Epidermal melanocyte (primary cell): ENCODE measurements around the gene MAIP1.

Experiments
- DNase-seq: peaks from one replicate; pipeline ENCODE4 v3.0.0; 2011; ENCODE audit warnings: low spot score; ENCODE audit not compliant: insufficient read length

MAIP1 gene

GRCh38 chr2:199988151-199988550 is 32.8 kb downstream of the MAIP1 start:
- DNase-seq, result no peak

- no peak for DNase-seq
Observed at GRCh38 chr2:199989822-199990221, 34.4 kb downstream of the MAIP1 start.

DNA sequence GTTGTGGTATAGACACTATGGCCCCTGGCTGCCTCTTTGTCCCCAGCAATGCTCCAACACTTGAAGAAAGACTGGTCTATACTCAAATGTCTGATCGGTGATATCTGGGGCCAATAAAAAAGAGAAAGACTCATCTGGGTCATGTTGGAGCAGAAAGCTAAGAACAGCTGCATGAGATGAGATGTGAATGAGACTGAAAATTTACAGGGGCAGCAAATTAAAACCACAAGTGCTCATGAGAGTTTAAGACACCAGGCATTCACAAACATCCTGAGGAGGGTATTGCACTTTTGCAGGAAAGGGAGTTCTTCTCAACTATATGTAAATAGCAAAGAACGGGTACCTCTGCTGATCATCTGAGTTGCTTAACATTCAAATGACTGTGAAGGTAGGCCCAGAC is 36.3 kb downstream of the MAIP1 start:
- no peak for DNase-seq

GRCh38 chr2:199992296-199992695 is 36.9 kb downstream of the MAIP1 start:
- DNase-seq, result no peak

DNA sequence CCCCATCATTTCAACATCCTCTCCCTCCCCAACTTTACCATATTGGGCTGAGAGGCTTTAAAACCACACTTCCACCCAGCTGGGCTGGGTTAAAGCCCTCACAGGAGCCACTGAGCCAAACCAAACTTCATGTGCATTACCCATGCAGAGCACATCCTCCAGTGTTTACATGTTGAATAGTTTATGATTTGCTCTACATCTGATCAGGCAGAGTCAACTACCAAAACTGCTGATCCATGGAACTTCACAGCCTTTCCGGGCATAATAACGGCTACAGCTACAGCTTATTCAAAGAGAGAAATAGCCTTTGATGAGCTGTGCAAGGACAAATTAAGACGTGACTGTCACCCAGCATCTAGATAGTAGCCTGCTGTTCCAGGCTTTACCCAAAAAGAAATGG is 39.0 kb downstream of the MAIP1 start:
- no peak for DNase-seq

GRCh38 chr2:199994896-199995295 is 39.5 kb downstream of the MAIP1 start:
- no peak for DNase-seq

- no peak for DNase-seq
Observed at GRCh38 chr2:199997296-199997695, 41.9 kb downstream of the MAIP1 start.

- DNase-seq, result no peak
Observed at GRCh38 chr2:199999166-199999565, 43.8 kb downstream of the MAIP1 start.

- peak; percentile 20 for DNase-seq
Observed at GRCh38 chr2:200000444-200001163, 45.2 kb downstream of the MAIP1 start.

DNA sequence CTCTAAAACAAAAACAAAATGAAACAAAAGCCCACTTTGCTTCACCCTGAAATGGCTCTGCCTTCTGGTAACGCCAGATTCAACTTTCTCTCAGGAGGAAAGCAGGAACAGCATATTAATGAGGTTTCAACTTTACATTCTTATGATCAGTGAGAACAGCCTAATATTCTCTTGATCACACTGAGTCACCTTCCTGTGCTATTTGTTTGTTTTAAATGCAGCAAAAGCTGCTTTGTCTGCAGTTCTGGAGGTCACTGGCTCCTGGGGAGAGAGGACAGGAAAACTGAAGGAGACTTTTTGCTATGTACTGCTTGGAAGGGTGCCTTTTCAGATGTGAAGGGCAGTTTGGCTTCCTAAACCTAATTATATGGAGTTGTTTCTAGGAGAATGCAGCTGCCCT is 48.1 kb downstream of the MAIP1 start:
- DNase-seq, result no peak

GRCh38 chr2:200005675-200006074 is 50.3 kb downstream of the MAIP1 start:
- DNase-seq, result no peak

DNA sequence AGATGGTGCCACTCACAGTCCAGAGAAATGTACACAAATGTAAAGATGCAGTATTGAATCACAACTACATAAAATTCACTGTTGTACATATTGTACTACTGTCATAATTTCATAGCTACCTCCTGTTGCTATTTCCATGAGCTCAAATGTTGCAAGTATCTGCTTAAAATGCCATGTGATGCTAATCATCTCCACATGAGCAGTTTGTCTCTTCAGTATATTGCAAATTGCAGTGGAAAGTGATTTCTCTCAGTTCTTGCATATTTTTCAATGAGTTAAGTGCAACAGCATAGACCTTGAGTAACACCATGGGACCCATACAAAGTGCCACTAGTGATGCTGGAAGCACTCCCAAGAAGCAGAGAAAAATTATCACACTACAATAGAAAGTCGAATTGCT is 51.9 kb downstream of the MAIP1 start:
- DNase-seq, result no peak

DNA sequence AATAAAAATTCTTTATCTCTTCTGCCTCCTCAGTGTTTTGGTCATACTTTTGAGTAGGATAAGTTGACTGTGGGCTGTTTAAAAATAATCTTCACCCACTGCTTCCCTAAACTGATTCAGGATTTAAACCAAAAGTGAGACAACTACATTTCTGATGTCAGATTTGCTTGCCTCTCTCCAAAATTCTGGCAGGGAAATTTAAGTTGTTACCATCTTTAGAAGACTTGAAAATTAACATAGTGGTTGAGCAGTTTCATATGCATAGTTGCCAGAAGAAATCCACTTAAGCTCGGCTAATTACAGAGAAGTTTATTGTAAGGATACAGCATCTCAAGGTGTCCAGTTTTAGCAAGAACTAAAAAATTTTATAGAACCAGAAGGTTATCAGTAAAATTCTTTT is 57.0 kb downstream of the MAIP1 start:
- DNase-seq, result no peak
